ENCODE measurements around the gene CIAO3.

GRCh38 chr16:722835-723633, 17.8 kb downstream of the CIAO3 start:
- TF ChIP-seq MXI1 (IDR thresholded peaks at IDR 0.05; ENCODE audit: low read depth, low read length) (no peak), JUNB (IDR thresholded peaks at IDR 0.05) (no peak), PKNOX1 (IDR thresholded peaks at IDR 0.05) (no peak), CTCF (IDR thresholded peaks at IDR 0.05 in 2 of 3, conservative IDR thresholded peaks at IDR 0.05 in 1 of 3; ENCODE audit: control insufficient read depth in 2 of 3, extremely low read depth in 1 of 3, insufficient read depth in 1 of 3, low read depth in 3 of 3, low read length in 3 of 3) (no peak)

Data from GM12878 (cell line).